ENCODE data around the gene FRMD4A.

Gene FRMD4A

DNA sequence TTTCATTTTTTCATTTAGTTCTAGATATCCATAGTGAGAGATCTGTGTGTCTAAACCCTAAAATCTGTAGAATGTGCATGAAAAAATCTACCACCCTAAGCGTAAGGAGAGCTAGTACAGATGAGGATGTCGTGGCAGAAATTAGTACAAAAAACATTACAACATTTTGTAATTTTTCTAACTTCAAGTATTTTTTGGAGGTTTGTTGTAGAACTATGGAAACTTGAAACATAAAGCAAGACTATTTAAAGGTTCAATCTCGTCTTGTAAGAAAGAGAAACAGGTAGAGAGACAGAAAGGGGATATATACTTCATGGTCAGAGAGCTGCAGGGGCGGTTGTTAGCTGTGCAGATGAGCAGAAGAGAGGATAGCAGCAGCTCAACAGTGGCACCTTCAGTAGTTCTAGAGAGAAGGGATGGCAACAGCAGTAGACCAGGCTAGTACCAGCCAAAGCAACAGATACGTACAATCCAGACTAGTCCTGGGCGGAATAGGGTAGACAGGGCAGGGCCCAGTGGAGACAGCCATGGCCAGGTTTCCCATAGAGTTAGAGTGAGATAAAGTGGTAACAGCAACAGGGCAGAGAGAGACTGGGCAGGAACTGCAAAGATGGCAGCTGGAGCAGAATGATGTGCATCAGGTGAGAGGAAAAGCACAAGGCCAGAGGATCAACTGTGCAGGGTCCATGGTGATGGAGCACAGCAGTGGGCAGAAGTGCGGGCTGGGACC is 145.2 kb downstream of the FRMD4A start:
- H3K27me3 Mint-ChIP-seq (ENCODE audit: low read depth): peaks cover 64% of the 10 kb centered on the region
- no peaks in the 10 kb centered on the region for H3K36me3 Mint-ChIP-seq (ENCODE audit: low read depth)
- peak overlapping the region; percentile 59 for H3K4me3 Mint-ChIP-seq
- peak overlapping the region; percentile 95 for H3K27ac Mint-ChIP-seq
- no peaks in the 10 kb centered on the region for H3K9me3 Mint-ChIP-seq
- peaks cover 20% of the 10 kb centered on the region for H3K4me1 Mint-ChIP-seq (ENCODE audit: low read depth)

DNA sequence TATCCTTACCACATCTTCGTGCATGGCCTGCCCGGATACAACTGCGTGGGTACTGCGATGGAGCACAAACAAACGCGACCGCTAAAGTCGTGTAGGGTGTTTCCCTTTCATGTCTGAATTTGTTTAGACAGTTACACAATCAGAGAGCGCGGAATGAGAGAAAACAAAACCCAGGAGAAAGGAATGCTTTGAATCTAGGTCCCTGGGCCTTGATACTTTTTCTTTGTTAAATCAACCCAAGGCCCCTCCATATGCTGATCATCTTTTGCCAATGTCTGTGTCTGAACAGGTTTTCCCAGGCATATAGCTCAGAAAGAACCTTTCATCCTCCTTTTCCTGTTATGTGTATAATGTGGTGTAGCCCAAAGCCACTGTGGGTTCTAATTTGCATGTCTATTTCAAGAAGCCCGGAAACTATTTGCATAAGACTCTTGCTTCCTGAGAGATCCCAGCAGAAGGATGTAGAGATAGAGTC is 145.8 kb downstream of the FRMD4A start:
- Mint-ChIP-seq H3K27ac (peak overlapping the region; percentile 95), H3K36me3 (ENCODE audit: low read depth) (no peaks in the 10 kb centered on the region), H3K4me1 (ENCODE audit: low read depth) (peaks cover 20% of the 10 kb centered on the region), H3K27me3 (ENCODE audit: low read depth) (peaks cover 68% of the 10 kb centered on the region), H3K9me3 (no peaks in the 10 kb centered on the region), H3K4me3 (peak overlapping the region; percentile 59)

DNA sequence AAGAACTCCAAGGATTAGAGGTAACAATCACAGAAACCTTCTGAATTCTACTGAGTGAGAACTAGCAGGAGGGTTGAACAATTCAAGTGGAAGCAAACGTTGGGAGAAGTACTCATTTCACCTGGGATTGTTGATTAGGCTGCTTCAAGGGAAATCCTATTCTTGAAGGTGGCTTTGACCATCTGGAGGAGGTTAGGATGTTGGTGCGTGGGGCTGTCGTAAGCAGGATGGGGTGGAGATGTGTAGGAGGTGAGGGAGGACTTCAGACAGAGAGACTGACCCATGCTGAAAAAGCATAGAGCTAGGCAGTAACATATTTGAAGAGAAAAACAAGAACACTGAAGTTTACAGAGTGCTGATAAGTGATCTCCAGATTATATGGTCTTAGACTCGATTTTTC is 147.9 kb downstream of the FRMD4A start:
- no peaks in the 10 kb centered on the region for H3K36me3 Mint-ChIP-seq (ENCODE audit: low read depth)
- H3K4me3 Mint-ChIP-seq: no peak overlapping the region
- H3K27me3 Mint-ChIP-seq (ENCODE audit: low read depth): peaks cover 73% of the 10 kb centered on the region
- peak overlapping the region; percentile 2 for H3K27ac Mint-ChIP-seq
- H3K4me1 Mint-ChIP-seq (ENCODE audit: low read depth): peaks cover 20% of the 10 kb centered on the region
- no peaks in the 10 kb centered on the region for H3K9me3 Mint-ChIP-seq

DNA sequence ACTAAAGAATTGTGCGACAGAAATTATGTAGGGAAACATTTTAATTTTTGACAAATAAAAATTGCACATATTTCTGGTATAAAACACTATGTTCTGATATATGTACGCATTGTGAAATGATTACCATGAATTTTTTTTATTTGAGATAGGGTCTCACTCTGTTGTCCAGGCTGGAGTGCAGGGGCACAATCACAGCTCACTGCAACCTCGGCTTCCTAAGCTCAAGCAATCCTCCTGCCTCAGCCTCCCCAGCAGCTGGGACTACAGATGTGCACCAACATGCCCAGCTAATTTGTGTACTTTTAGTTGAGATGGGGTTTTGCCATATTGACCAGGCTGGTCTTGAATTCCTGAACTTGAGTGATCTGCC is 149.2 kb downstream of the FRMD4A start:
- H3K9me3 Mint-ChIP-seq: no peaks in the 10 kb centered on the region
- no peaks in the 10 kb centered on the region for H3K36me3 Mint-ChIP-seq (ENCODE audit: low read depth)
- no peak overlapping the region for H3K27ac Mint-ChIP-seq
- H3K27me3 Mint-ChIP-seq (ENCODE audit: low read depth): peaks cover 74% of the 10 kb centered on the region
- H3K4me1 Mint-ChIP-seq (ENCODE audit: low read depth): peaks cover 18% of the 10 kb centered on the region
- H3K4me3 Mint-ChIP-seq: no peak overlapping the region

DNA sequence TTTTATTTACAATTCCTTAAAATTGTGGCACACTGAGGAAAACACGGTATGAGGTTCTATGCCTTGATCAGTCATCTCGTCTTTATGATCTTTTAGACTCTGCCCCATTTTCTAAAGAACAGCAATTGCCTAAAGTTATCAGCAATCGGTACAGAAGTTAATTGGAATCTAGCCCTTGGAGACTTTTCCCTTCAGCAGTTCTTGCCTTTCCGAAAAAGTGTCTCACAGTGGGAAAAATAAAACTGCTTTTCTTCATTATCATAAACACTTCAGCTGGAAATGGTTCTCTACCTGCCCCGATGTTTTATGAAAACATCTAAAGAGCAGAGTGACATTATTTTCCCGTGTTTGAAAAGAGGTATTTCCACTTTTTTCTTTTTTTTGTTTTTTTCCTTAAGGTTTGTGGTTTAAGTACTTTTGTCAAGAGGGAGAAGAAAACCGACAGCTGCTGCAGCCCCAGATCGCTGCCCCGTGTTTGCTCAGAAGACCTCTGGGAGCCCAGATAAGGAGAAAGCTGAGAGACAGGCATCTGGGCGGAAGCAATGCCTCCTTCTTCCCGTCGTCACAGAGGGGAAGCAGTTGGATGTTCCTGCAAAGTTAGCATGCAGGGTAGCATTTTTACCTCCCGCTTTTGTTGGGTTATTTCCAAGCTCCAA is 149.7 kb downstream of the FRMD4A start:
- peaks cover 74% of the 10 kb centered on the region for H3K27me3 Mint-ChIP-seq (ENCODE audit: low read depth)
- no peak overlapping the region for H3K4me3 Mint-ChIP-seq
- no peaks in the 10 kb centered on the region for H3K36me3 Mint-ChIP-seq (ENCODE audit: low read depth)
- H3K27ac Mint-ChIP-seq: no peak overlapping the region
- no peaks in the 10 kb centered on the region for H3K9me3 Mint-ChIP-seq
- H3K4me1 Mint-ChIP-seq (ENCODE audit: low read depth): peaks cover 15% of the 10 kb centered on the region

DNA sequence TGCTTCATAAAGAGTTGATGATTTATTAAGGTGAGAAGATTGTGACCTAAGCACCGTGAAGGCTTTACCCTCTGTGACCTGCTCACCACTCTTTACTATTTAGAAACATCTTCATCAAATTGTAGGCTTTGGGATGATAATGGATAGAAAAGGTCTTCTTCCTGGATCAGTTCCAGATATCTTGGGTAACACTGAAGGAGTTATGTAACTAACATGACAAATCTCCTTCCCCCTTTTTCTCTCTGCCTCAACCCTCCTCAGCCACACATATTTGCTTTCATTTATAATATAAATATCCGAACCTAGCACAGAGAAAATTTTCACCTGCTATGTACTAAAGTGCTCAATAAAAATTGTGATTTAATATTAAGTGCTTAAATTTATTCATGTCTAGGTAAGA is 151.5 kb downstream of the FRMD4A start:
- H3K4me3 Mint-ChIP-seq: no peak overlapping the region
- peaks cover 84% of the 10 kb centered on the region for H3K27me3 Mint-ChIP-seq (ENCODE audit: low read depth)
- no peak overlapping the region for H3K27ac Mint-ChIP-seq
- H3K36me3 Mint-ChIP-seq (ENCODE audit: low read depth): no peaks in the 10 kb centered on the region
- H3K4me1 Mint-ChIP-seq (ENCODE audit: low read depth): no peaks in the 10 kb centered on the region
- H3K9me3 Mint-ChIP-seq: no peaks in the 10 kb centered on the region

DNA sequence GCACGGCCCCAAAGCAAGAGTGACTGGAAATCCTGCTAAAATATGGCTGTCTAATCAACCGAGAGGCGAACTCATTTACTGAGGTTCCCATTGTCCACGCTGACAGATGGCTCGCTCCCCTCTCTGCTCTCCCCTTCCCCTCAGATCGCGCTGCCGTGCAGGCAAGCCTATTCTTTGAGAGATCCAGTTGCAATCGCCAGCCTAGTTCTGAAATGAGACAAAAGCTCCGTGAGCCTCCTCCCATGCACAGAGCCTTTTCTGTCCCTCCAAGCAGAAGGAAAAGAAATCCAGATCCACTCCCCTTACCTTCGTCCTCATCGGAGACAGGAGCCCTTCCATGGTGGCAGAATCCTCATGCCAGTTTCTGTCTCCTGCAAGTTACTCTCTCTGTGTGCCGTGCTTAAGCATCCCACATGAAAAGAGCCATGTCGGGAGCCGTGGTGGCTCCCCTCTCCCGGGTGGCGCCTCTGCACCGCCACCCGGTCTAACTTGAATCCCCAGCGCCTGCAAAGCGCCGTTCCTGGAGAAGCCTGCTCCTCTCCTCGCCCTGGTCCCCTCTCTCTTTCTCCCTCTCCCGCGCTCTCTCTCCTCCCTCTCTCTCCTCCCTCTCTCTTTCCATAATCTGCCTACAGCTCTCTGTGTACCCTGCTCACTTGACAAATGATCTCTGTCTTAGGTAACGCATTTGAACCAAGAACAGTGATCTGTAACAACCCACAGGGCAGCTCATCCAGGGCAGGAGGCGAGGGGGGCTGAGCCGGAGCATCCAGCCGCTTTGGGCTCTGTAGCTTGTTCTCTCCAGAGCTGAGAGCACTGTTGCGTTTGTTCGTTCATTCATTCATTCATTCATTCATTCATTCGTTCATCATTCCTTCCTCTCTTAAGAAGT is 156.8 kb downstream of the FRMD4A start:
- H3K27me3 Mint-ChIP-seq (ENCODE audit: low read depth): peaks cover 89% of the 10 kb centered on the region
- peak overlapping the region; percentile 55 for H3K4me3 Mint-ChIP-seq
- no peak overlapping the region for H3K27ac Mint-ChIP-seq
- no peaks in the 10 kb centered on the region for H3K36me3 Mint-ChIP-seq (ENCODE audit: low read depth)
- H3K9me3 Mint-ChIP-seq: no peaks in the 10 kb centered on the region
- H3K4me1 Mint-ChIP-seq (ENCODE audit: low read depth): peaks cover 9% of the 10 kb centered on the region

DNA sequence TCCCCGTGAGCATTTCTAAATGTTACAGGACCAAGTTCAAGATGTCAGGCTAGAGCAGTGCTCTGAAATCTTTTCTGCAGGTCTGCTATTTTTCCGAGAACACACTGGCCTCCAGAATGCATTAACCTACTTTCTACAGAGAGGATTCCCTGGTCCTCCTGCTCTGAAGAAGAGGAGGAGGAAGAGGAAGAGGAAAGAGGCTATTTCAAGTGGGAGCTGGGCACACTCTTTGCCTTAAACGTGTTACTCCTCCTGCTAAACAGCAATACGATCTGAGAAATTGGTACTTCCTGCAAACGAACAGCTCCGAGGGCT is 157.4 kb downstream of the FRMD4A start:
- H3K27ac Mint-ChIP-seq: no peak overlapping the region
- H3K36me3 Mint-ChIP-seq (ENCODE audit: low read depth): no peaks in the 10 kb centered on the region
- no peaks in the 10 kb centered on the region for H3K9me3 Mint-ChIP-seq
- H3K4me3 Mint-ChIP-seq: peak overlapping the region; percentile 55
- H3K4me1 Mint-ChIP-seq (ENCODE audit: low read depth): peaks cover 9% of the 10 kb centered on the region
- H3K27me3 Mint-ChIP-seq (ENCODE audit: low read depth): peaks cover 84% of the 10 kb centered on the region

DNA sequence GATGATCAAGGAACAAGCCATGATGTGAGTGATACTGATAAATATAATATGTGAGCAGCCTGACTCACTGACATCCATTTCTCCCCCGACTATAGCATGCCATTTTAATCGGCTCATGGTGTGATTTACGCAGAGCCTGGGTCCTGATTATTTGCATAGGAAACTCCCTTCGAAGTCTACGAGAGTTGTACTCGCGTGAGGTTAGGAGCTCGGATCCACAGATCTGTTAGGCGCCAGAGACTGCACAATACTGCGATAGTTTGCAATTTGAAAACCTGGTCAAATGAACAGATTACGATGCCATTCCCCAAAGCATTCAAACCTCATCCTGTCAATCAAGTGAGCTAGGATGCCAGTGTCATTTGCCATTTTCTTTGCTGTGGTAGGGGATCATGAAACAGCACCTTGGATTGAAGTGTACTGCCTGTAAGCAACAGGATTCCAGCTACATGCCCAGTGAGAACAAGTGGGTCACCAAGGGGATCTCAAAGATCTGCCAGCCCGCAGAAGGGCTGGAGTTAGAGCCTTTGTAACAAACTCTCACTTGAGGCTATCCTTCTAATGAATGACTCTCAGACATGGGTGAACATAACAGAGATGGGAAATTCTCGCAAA is 158.3 kb downstream of the FRMD4A start:
- Mint-ChIP-seq H3K9me3 (no peaks in the 10 kb centered on the region), H3K27ac (no peak overlapping the region), H3K4me1 (ENCODE audit: low read depth) (peaks cover 9% of the 10 kb centered on the region), H3K36me3 (ENCODE audit: low read depth) (no peaks in the 10 kb centered on the region), H3K27me3 (ENCODE audit: low read depth) (peaks cover 77% of the 10 kb centered on the region), H3K4me3 (no peak overlapping the region)

DNA sequence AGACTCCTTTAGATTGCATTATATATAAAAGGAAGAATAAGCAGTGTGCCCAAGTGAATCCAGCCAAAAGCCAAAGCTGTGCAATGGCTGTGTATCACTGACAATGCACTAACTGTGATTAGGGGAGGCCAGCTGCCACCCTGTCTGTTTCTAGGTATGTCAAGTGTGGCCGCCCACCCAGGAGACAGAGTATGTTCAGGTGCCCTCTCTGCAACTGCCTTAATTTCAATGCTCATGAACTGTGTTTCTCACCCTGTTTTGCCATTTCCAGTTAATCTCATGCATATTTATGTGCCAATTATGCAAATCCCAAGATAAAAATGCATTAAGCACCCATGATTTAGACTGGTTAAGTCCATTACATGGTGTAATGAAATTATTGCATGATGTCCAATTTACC is 159.4 kb downstream of the FRMD4A start:
- Mint-ChIP-seq H3K4me1 (ENCODE audit: low read depth) (peaks cover 9% of the 10 kb centered on the region), H3K36me3 (ENCODE audit: low read depth) (no peaks in the 10 kb centered on the region), H3K27ac (no peak overlapping the region), H3K4me3 (no peak overlapping the region), H3K27me3 (ENCODE audit: low read depth) (peaks cover 71% of the 10 kb centered on the region), H3K9me3 (no peaks in the 10 kb centered on the region)

DNA sequence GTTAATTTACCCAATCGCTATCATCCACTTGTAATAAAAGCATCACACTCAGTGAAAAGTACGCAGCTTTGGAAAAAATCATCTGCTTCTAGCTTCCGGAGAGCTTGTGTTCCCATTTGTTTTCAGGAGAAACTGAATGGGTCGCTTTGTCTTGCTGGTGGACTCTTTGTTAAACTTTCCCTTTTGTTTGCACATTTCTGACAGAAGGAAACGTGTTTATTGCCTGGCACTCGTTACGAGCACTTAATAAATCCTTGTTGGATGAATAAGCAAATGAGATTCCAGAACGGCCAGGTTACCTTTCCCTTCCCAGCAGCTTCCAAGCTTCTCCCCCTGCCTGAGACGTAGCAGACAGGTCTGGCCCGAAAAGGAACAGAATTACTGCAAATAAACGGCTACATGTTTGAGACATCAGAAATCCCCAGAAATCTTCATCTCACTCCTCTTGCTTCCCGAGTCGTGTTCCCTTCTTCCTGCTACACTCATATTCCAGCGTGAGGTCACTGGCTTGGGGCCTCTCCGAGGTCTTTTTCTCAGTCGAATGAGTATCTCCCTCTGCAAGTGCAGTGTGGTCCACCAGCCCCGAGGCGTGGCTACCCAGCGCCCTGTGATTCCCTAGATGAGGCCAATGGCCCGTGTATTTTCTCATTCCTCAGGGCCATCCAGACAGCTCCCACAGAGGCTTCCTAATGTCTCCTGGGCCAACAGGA is 167.2 kb downstream of the FRMD4A start:
- Mint-ChIP-seq H3K27me3 (ENCODE audit: low read depth) (peaks cover 14% of the 10 kb centered on the region), H3K27ac (no peak overlapping the region), H3K4me3 (no peak overlapping the region), H3K9me3 (no peaks in the 10 kb centered on the region), H3K36me3 (ENCODE audit: low read depth) (no peaks in the 10 kb centered on the region), H3K4me1 (ENCODE audit: low read depth) (no peaks in the 10 kb centered on the region)

DNA sequence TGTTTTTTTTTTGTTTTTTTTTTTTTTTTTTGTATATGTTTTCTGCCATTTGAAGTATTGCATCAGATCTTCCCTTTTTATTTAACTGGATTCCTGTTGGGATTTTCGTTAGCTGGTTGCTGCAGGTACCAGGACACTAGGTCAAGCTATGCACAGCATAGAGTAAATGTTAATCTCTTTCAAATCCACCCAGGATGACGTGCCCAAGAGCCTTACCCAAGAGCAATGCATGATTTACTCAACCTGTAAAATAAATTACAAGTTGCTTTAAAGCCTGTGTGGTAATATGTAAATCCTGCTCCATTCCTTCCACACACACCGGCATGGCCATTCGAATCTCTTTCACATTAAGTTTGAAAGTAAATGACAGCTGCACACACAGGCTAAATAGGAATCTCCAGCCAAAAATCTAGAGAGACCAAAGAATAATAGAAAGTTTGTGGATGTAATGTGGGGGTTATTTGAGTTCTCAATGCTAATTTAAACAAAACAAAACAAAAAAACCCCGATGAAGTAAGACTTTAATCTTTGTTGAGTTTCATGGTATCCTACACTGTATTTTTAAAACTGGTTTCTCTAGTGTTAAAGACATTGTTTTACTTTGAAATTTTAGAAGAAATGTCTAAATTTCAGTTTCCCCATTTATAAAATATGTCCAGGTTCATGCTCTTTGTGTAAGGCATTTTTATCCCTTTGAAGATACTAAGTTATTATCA is 167.9 kb downstream of the FRMD4A start:
- Mint-ChIP-seq H3K4me1 (ENCODE audit: low read depth) (no peaks in the 10 kb centered on the region), H3K27me3 (ENCODE audit: low read depth) (peaks cover 14% of the 10 kb centered on the region), H3K4me3 (no peak overlapping the region), H3K36me3 (ENCODE audit: low read depth) (no peaks in the 10 kb centered on the region), H3K27ac (no peak overlapping the region), H3K9me3 (no peaks in the 10 kb centered on the region)

DNA sequence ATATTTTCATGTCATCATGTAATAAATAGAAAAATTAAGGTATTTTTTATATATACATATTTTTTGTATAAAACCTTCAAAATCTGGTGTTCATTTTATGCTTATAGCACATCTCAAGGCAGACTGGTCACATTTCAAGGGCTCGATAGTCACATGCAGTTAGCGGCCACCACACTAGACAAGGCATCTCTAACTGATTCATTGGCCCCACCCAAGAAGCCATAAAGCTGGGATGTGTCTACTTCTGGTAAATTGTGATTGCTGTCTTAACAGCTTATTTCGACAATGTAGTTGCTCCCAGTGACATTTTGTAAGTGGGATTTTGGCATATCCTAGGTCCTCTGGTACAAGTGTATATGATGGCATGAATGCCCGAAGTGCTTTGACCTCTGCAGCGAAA is 168.7 kb downstream of the FRMD4A start:
- Mint-ChIP-seq H3K9me3 (no peaks in the 10 kb centered on the region), H3K4me1 (ENCODE audit: low read depth) (no peaks in the 10 kb centered on the region), H3K27me3 (ENCODE audit: low read depth) (peaks cover 19% of the 10 kb centered on the region), H3K36me3 (ENCODE audit: low read depth) (no peaks in the 10 kb centered on the region), H3K27ac (no peak overlapping the region), H3K4me3 (no peak overlapping the region)

All from T-helper 1 cell treated with Interleukin-12 subunit alpha and Interleukin-12 subunit beta and Interleukin-4 antibody, amounts not matched to agents 30 μg/mL and 1 μg/mL, for 36 hours (primary cell).